GM19023 (cell line): Measurements from ENCODE around the gene CNPY1.
"Not testable (repeated sequence)": the region's sequence is repeated elsewhere in the genome, so short reads cannot be mapped to it uniquely, and the experiment has no call there.

ENCODE experiments used
- ATAC-seq: cut with Tn5 transposase; IDR thresholded peaks from one replicate; pipeline ENCODE4 v1.9.1; 2021; ENCODE audit warnings: mild to moderate bottlenecking, moderate library complexity; ENCODE audit not compliant: unreplicated experiment

Gene CNPY1

GRCh38 chr7:155534691-155535090 is 11.7 kb downstream of the CNPY1 start:
- ATAC-seq: no peak

DNA sequence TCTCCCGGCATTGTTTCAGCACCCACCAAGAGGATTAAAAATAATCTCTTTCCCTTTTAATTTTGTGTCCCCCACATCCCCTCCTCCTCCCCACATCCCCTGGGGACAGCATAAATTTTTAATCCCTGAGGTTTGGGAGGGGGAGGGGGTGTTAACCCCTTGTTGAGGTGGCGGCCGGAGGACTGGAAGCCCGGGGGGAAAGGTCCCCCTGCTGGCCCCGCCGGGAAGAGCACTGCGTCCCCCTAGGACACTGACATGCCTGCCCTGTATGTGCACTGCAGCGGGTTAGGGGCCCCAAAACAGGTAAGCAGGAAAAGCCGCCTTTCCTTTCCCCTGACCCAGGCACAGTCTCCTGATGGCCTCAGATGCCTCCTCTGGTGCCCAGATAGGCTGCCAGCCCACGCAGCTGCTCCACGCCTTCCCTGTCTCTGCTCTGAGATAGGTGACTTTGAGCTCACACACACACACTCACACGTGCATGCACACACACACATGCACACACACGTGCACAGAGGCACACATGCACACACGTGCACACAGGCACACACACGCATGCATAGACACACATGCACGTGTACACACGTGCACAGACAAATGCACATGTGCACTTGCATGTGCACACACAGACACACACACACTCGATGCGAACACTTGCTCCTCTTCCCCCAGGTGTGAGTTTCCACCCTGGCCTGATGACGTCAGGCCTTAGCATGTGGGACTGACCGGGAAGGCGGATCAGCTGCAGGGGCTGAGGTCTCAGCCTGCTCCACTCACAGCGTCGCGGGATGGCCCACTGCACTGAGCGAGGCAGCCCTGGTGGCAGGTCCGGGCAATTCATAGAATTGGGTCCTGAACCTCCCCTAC is 12.3 kb downstream of the CNPY1 start:
- no peak for ATAC-seq

DNA sequence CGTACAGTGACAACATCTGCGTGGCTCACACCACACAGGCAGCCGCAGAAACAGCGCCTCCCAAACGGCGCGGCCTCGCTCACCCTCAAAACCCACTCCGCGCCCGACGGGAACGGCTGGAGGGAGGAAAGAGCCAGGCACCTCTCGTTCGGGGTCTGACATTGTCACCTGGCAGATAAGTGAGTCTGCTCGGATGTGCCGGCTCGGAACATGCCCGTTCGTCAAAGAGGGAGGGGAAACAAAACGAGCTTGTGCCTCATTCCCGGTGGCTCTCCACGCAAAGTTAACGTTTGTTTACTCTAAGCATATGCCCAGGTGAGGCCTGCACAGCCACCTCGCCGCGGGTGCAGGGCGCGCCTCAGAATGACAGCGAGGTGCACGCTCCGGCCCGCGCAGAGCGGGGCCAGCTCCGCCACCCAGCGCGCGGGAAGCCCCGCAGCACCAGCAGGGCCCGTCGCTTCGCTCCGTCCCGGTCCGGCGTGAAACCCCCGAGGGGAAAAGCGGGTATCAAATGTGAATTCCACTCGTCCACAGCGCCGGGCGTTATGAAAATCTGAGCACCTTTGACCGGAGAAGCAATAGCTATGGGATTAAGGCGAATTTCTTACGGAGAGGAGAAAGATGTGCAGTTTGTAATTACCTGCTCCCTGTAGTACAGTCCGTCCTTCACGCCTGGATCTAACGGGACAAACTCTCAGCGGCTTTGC is 13.1 kb downstream of the CNPY1 start:
- ATAC-seq: no peak

DNA sequence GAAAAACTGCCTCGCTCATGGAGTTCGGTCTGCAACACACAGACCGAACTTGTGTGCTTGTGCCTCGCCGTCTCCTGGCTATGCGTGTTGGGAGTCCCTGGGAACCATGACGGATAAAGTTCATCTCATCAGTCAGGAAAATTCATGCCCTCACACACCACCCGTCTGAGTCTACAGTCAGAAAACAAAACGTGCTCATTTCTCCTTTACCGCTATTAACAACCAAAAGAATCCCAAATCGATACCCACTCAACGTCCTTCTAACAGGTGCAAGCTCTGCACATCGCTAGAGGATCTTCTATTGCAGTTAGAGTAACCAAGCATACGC is 13.6 kb downstream of the CNPY1 start:
- ATAC-seq: no peak

- no peak for ATAC-seq
Measured at GRCh38 chr7:155531681-155532080, 14.7 kb downstream of the CNPY1 start.

- no peak for ATAC-seq
Measured at GRCh38 chr7:155530601-155531000, 15.8 kb downstream of the CNPY1 start.

GRCh38 chr7:155529845-155530244 is 16.5 kb downstream of the CNPY1 start:
- no peak for ATAC-seq

- ATAC-seq: no peak
Measured at GRCh38 chr7:155529346-155529745, 17.0 kb downstream of the CNPY1 start.

- no peak for ATAC-seq
Measured at GRCh38 chr7:155527664-155528063, 18.7 kb downstream of the CNPY1 start.

GRCh38 chr7:155526225-155526624 is 20.1 kb downstream of the CNPY1 start:
- no peak for ATAC-seq

DNA sequence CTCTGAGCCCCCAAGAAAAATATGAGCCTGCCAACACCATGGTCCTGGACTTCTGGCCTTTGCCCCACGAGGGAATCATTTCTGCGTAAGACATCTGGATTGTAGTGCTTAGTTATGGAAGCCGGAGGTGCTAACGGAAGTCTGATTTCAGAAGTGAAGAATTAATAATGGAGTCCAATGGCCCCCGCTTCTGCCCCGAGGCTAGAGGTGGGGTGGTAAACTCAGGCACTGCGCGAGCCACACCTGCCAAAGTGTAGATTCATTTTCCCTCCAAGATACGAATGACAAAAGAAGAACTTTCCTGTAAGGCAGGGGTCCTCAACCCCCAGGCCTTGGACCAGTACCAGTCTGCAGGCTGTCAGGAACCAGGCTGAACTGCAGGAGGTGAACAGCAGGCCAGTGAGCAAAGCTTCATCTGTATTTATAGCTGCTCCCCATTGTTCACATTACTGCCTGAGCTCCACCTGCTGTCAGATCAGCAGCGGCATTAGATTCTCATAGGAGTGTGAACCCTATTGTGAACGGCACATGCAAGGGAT is 22.3 kb downstream of the CNPY1 start:
- ATAC-seq: no peak

DNA sequence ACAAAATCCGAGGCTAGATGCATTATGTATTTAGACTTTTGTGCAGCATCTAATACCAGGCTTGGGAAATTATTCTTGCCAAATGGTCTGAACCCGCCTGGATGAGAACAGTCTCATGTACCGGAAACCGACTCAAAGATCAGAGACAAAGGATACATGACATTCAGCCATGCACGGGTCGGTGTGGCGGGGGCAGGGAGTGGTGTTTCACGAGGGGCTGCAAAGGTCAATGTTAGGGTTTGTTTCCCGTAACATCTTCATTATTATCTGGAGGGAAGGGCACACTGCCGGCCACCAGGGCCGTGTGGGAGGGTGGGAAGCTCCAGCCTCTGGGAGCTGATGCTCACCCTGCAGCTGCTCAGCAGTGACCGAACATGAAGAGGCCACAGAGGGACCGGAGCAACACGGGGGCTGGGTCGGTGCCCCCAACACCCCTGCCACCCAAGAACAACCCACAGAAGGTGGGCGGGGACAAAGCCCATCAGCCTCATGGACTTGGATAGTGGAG is 23.1 kb downstream of the CNPY1 start:
- no peak for ATAC-seq

GRCh38 chr7:155521743-155522398 is 24.5 kb downstream of the CNPY1 start:
- no peak for ATAC-seq

GRCh38 chr7:155521007-155521742 is 25.2 kb downstream of the CNPY1 start:
- ATAC-seq: no peak

- ATAC-seq: no peak
Measured at GRCh38 chr7:155520114-155520513, 26.2 kb downstream of the CNPY1 start.

DNA sequence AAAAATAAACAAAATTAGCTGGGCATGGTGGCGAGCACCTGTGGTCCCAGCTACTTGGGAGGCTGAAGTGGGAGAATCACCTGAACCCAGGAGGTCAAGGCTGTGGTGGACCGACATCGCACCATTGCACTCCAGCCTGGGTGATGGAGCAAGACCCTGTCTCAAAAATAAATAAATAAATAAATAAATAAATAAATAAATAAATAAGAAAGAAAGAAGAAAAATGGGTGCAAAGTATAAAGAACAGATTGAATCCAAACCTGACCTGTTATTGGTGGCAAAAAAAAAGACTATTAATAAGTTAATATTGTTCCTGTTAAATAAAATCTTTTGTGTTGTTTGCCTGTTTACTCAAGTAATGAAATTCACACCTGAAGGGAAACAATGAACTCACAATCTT is 27.0 kb downstream of the CNPY1 start:
- ATAC-seq: not testable (repeated sequence)

DNA sequence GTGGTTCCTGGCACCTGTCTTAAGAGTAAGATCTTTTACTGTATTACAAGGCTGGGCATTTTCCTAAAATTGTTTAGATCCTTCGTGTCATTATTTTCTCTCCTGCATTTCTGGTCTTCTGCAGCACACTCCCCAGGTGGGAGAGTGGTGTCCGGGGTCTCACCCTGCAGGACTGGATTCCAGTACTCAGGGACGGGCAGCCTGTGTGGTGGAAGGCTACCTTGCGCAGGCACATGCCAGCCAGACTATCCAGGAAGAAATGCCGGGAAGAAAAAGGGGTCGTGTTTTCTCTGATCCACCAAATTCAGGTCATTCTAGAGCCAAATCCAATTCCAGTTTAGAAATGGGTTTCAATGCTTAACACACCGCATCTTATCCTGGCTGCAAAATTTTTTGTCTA is 27.7 kb downstream of the CNPY1 start:
- no peak for ATAC-seq

- no peak for ATAC-seq
Measured at GRCh38 chr7:155517969-155518368, 28.4 kb downstream of the CNPY1 start.

DNA sequence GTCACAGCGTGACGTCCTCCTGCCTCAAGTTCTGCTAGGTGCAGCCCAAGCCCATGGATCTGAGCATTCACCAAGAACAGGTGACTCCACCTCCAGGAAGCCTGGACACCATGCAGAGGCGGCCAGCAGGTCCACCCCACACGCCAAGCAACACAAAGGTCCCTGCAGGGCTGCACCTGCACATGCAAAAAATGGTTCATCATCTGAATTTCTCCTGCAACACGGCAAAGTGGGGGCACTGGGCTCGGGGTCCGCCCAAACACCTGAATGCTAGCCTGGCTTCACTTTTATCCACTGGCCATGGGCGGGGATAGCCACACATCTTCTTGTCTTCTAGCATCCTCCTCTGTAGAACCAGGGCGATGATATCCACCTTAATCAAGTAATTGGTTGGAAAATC is 28.9 kb downstream of the CNPY1 start:
- ATAC-seq: no peak

DNA sequence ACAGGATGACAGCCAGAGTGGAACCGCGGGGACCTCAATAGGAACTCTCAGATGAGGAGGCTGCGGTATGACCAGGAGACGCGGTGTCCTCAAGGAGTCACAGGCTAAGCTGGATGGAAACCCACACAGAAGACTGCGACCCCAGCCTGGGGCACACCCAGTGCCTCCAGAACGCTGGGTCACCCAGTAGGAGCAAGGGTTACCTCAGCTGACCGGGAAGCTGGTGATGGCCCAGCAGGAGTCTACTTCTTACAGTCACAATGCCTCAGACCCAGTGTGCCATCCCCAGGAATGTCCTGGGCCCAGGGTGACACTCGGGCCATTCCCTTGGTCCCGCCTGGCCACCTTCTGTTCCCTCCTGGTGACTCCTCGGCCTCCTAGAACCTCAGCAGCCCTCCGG is 29.9 kb downstream of the CNPY1 start:
- no peak for ATAC-seq

DNA sequence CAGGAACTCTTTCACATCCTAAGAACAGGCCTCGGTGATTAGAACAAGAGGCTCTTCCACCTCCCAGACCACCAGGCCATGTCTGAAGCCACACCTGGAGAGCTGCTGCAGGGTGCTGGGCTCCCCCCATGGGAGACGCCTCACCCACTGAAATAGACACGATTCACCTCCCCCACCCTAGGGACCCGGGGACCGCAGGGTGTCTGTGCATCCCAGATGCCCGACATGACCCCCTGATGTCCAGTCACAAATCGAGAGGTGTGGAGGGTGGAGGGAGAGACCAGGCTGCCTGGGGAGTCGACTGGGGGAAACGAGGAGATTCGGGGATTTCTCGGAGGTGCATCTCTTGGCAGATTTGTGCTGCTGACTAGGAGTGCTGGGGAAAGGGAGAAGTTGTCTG is 31.0 kb downstream of the CNPY1 start:
- no peak for ATAC-seq
